Heart left ventricle (tissue), 13 donors: ENCODE measurements around the gene MYOCD.

Experiments
- POLR2A ChIP-seq, 2 donors: fragments of 450-650 bp; IDR thresholded peaks; one replicate each; pipeline ENCODE4 v1.6.1; 2017; ENCODE audit warnings: antibody characterized with exemption in 2 of 2, mild to moderate bottlenecking in 2 of 2, moderate library complexity in 2 of 2
- TF ChIP-seq, protein P1 (sequence below), 12 donors: fragments of 200-600 bp; sonication (generic) in 4 of 12; IDR thresholded peaks; one replicate each; pipeline versions ENCODE4 v1.5.0 to v1.8.0; 2018 to 2022; ENCODE audit warnings: antibody characterized with exemption in 12 of 12, mild to moderate bottlenecking in 5 of 12
- donor health status: ischemic (EF 13 %, LVEDD 7.1; RV severe dilation, severe dysfunction).
- donor health status: DM: no; HTN: yes; CAD: no.
- donor health status: DM: no; HTN: no; CAD: no.
- donor health status: ischemic (EF 25% LVEDD 6.9; RV normal size, moderate dysfunction).
- donor health status: ischemic (EF 25% LVEDD 5.7; RV mildly dilated, moderate dysfunction).
- donor health status: ischemic (EF 35%, LVEDD 5.7; RV mildly dilated, moderate dysfunction).
- donor health status: nonischemic (EF 11% LVEDD 7.7; RV severe dilation, severe dysfunction).
- donor health status: DM: yes; HTN: yes; CAD: no.
- donor health status: PGD.
- donor health status: ischemic (EF 29% LVEDD 5.4; RV normal size, mild dysfunction).
- donor health status: nonischemic (EF 23%, LVEDD 6.1; RV moderate dilation, normal function).

- TF ChIP-seq, protein P1, sequence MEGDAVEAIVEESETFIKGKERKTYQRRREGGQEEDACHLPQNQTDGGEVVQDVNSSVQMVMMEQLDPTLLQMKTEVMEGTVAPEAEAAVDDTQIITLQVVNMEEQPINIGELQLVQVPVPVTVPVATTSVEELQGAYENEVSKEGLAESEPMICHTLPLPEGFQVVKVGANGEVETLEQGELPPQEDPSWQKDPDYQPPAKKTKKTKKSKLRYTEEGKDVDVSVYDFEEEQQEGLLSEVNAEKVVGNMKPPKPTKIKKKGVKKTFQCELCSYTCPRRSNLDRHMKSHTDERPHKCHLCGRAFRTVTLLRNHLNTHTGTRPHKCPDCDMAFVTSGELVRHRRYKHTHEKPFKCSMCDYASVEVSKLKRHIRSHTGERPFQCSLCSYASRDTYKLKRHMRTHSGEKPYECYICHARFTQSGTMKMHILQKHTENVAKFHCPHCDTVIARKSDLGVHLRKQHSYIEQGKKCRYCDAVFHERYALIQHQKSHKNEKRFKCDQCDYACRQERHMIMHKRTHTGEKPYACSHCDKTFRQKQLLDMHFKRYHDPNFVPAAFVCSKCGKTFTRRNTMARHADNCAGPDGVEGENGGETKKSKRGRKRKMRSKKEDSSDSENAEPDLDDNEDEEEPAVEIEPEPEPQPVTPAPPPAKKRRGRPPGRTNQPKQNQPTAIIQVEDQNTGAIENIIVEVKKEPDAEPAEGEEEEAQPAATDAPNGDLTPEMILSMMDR (IDR thresholded peaks at IDR 0.05), result no peak
- TF ChIP-seq POLR2A (IDR thresholded peaks at IDR 0.05), result no peak
These were observed 54.3 kb downstream of the MYOCD start for GRCh38 chr17:12719948-12720347.
